Smooth muscle cell (in vitro differentiated cells): ENCODE results near the gene UBR4. TPM values are rescaled to one million over a fixed set of nuclear protein-coding genes. Genes with fewer than 3 reads are reported as not detected.

Experiments used
- DNase-seq: peaks from one replicate; lab custom pipeline; 2025; ENCODE audit not compliant: unreplicated experiment; lab: John Stamatoyannopoulos, UW
- H2AFZ ChIP-seq: fragments of 200-600 bp; sonication (generic); 2 replicates; pipeline ENCODE4 v1.6.0; 2016; ENCODE audit warnings: antibody characterized with exemption, low read depth, mild to moderate bottlenecking
- H3F3A ChIP-seq: fragments of 200-600 bp; sonication (generic); 2 replicates; pipeline ENCODE4 v1.6.0; 2017; ENCODE audit warnings: antibody characterized with exemption, low read depth
- H3K27ac ChIP-seq: fragments of 200-600 bp; sonication (generic); 2 replicates; pipeline ENCODE4 v1.5.1; 2016; ENCODE audit warnings: low read depth, mild to moderate bottlenecking
- H3K27me3 ChIP-seq: fragments of 200-600 bp; sonication (generic); 2 replicates; pipeline ENCODE4 v1.6.1; 2016; ENCODE audit warnings: low read depth, mild to moderate bottlenecking
- H3K36me3 ChIP-seq: fragments of 200-600 bp; sonication (generic); 2 replicates; pipeline ENCODE4 v1.5.1; 2016; ENCODE audit warnings: low read depth
- H3K4me1 ChIP-seq: fragments of 200-600 bp; sonication (generic); 2 replicates; pipeline ENCODE4 v1.5.1; 2016; ENCODE audit warnings: low read depth
- H3K4me2 ChIP-seq: fragments of 200-600 bp; sonication (generic); 2 replicates; pipeline ENCODE4 v1.6.0; 2016; ENCODE audit warnings: mild to moderate bottlenecking
- H3K4me3 ChIP-seq: fragments of 200-600 bp; sonication (generic); 2 replicates; pipeline ENCODE4 v1.5.1; 2016; ENCODE audit warnings: mild to moderate bottlenecking
- H3K79me2 ChIP-seq: fragments of 200-600 bp; sonication (generic); 2 replicates; pipeline ENCODE4 v1.6.0; 2016; ENCODE audit warnings: low read depth, mild to moderate bottlenecking
- H3K9ac ChIP-seq: fragments of 200-600 bp; sonication (generic); 2 replicates; pipeline ENCODE4 v1.6.0; 2016; ENCODE audit warnings: low read depth
- H3K9me3 ChIP-seq: fragments of 200-600 bp; sonication (generic); replicated peaks from 2 replicates; pipeline ENCODE4 v1.5.1; 2016; ENCODE audit warnings: low read depth
- H4K20me1 ChIP-seq: fragments of 200-600 bp; sonication (generic); 2 replicates; pipeline ENCODE4 v1.6.0; 2016; ENCODE audit warnings: low read depth
- CTCF ChIP-seq: fragments of 200-600 bp; sonication (generic); IDR thresholded peaks from 2 replicates; pipeline ENCODE4 v1.5.1; 2017; ENCODE audit warnings: borderline replicate concordance, mild to moderate bottlenecking, antibody characterized with exemption; ENCODE audit not compliant: insufficient read depth, poor library complexity, severe bottlenecking
- WGBS: methylation state at CpG from one replicate; pipeline ENCODE4 v1.1.7; 2016; ENCODE audit warnings: low lambda C conversion rate; 5-methylcytosine and 5-hydroxymethylcytosine counted together
- polyA plus RNA-seq: library from polyadenylated mRNA; unstranded; fragments of >200 nt; fragmentation: Nextera tagmentation; extraction: Ambion mirVana; gene quantifications from 2 replicates; pipeline ENCODE4 v1.2.1, GENCODE V29; 2016
- total RNA-seq: library from RNA; depleted of rRNA; stranded (reverse); fragments of >200 nt; gene quantifications from 2 replicates; pipeline ENCODE4 v1.2.3, GENCODE V29; 2014

The UBR4 gene
- total and polyA plus RNA-seq, 2 experiments from 2014 or later = 62.7 to 142 TPM

GRCh38 chr1:19091196-19091953 lies 118.7 kb downstream of the UBR4 start:
- Histone ChIP-seq H3K27me3 (no peaks in the 10 kb centered on the region), H3K4me3 (no peak overlapping the region), H3K27ac (no peak overlapping the region), H3K79me2 (no peaks in the 10 kb centered on the region), H3K9me3 (no peaks in the 10 kb centered on the region), H3K9ac (no peak overlapping the region), H3K36me3 (peaks cover 46% of the 10 kb centered on the region), H2AFZ (no peak overlapping the region), H3K4me1 (peaks cover 2% of the 10 kb centered on the region), H4K20me1 (no peaks in the 10 kb centered on the region), H3K4me2 (no peak overlapping the region), H3F3A (no peaks in the 10 kb centered on the region)
- no peak for DNase-seq
- WGBS = 94% methylated on average over 8 of the region's 8 CpGs
- no peak for TF ChIP-seq CTCF

- TF ChIP-seq CTCF = no peak
- H3K4me2 ChIP-seq = no peak overlapping the region
Measured at GRCh38 chr1:19089524-19089923, 120.5 kb downstream of the UBR4 start.

GRCh38 chr1:19088717-19089442 lies 121.2 kb downstream of the UBR4 start:
- Histone ChIP-seq H3K27me3 (no peaks in the 10 kb centered on the region), H3F3A (no peaks in the 10 kb centered on the region), H3K36me3 (peaks cover 45% of the 10 kb centered on the region), H3K9ac (no peak overlapping the region), H3K79me2 (no peaks in the 10 kb centered on the region), H2AFZ (no peak overlapping the region), H3K4me1 (no peaks in the 10 kb centered on the region), H3K27ac (no peak overlapping the region), H3K4me2 (no peak overlapping the region), H3K4me3 (no peak overlapping the region), H3K9me3 (no peaks in the 10 kb centered on the region), H4K20me1 (no peaks in the 10 kb centered on the region)
- no peak for TF ChIP-seq CTCF
- no peak for DNase-seq
- 97% methylated on average over 12 of the region's 12 CpGs for WGBS

More at GRCh38 chr1:19089524-19089923, 120.5 kb downstream of the UBR4 start:
- Histone ChIP-seq H3K4me1 (no peaks in the 10 kb centered on the region), H3K36me3 (peaks cover 51% of the 10 kb centered on the region), H3K27ac (no peak overlapping the region), H3K9ac (no peak overlapping the region), H3F3A (no peaks in the 10 kb centered on the region), H3K27me3 (no peaks in the 10 kb centered on the region), H4K20me1 (no peaks in the 10 kb centered on the region), H3K4me3 (no peak overlapping the region), H3K79me2 (no peaks in the 10 kb centered on the region), H2AFZ (no peak overlapping the region), H3K9me3 (no peaks in the 10 kb centered on the region)
- no peak for DNase-seq
- WGBS = 96% methylated on average over 4 of the region's 4 CpGs
